ENCODE results near the gene SEH1L.
A peak's percentile ranks its signal among the peaks of the same experiment; 100 is the strongest.
"Not testable (repeated sequence)": the region's sequence is repeated elsewhere in the genome, so short reads cannot be mapped to it uniquely, and the experiment has no call there.

The SEH1L gene

GRCh38 chr18:12975488-12975887 lies 27.7 kb downstream of the SEH1L start:
- no peak for TF ChIP-seq CTCF (IDR thresholded peaks at IDR 0.05; ENCODE audit: control insufficient read depth, insufficient read depth, low read depth, low read length, missing control alignments)
- DNase-seq (ENCODE audit: low read depth) = no peak
- no peak overlapping the region for H3K4me3 ChIP-seq (ENCODE audit: control insufficient read depth, low read depth, low read length)

GRCh38 chr18:12976305-12976704 lies 28.5 kb downstream of the SEH1L start:
- no peak for TF ChIP-seq CTCF (IDR thresholded peaks at IDR 0.05; ENCODE audit: control insufficient read depth, insufficient read depth, low read depth, low read length, missing control alignments)
- DNase-seq (ENCODE audit: low read depth) = no peak
- no peak overlapping the region for H3K4me3 ChIP-seq (ENCODE audit: control insufficient read depth, low read depth, low read length)

- H3K4me3 ChIP-seq (ENCODE audit: control insufficient read depth, low read depth, low read length); DNase-seq (ENCODE audit: low read depth): not testable (repeated sequence)
These were observed 32.3 kb downstream of the SEH1L start for GRCh38 chr18:12980065-12980464.

GRCh38 chr18:12989397-12990122 lies 41.7 kb downstream of the SEH1L start:
- no peak overlapping the region for H3K4me3 ChIP-seq (ENCODE audit: control insufficient read depth, low read depth, low read length)
- no peak for DNase-seq (ENCODE audit: low read depth)
- no peak for TF ChIP-seq CTCF (IDR thresholded peaks at IDR 0.05; ENCODE audit: control insufficient read depth, insufficient read depth, low read depth, low read length, missing control alignments)

- no peak for TF ChIP-seq CTCF (IDR thresholded peaks at IDR 0.05; ENCODE audit: control insufficient read depth, insufficient read depth, low read depth, low read length, missing control alignments)
- peak overlapping the region; percentile 72 for H3K4me3 ChIP-seq (ENCODE audit: control insufficient read depth, low read depth, low read length)
- DNase-seq (ENCODE audit: low read depth) = no peak
These were observed 42.3 kb downstream of the SEH1L start for GRCh38 chr18:12990123-12990475.

- H3K4me3 ChIP-seq (ENCODE audit: control insufficient read depth, low read depth, low read length) = peak overlapping the region; percentile 72
- DNase-seq (ENCODE audit: low read depth) = no peak
- no peak for TF ChIP-seq CTCF (IDR thresholded peaks at IDR 0.05; ENCODE audit: control insufficient read depth, insufficient read depth, low read depth, low read length, missing control alignments)
These were observed 42.8 kb downstream of the SEH1L start for GRCh38 chr18:12990641-12990966.

GRCh38 chr18:12990967-12991820 lies 43.4 kb downstream of the SEH1L start, which contains the start of gene CEP192:
TSS of gene CEP192 (plus strand) at chr18:12991362. CDS start at chr18:12999425, 8,063 bp downstream.
- peak; percentile 93 for DNase-seq (ENCODE audit: low read depth)
- no peak for TF ChIP-seq CTCF (IDR thresholded peaks at IDR 0.05; ENCODE audit: control insufficient read depth, insufficient read depth, low read depth, low read length, missing control alignments)
- H3K4me3 ChIP-seq (ENCODE audit: control insufficient read depth, low read depth, low read length) = peak within 1 kb of the TSS; percentile 72

Data from AG09309 (cell line).